BJ (cell line): ENCODE measurements around the gene FCMR. TPM values are rescaled to one million over a fixed set of nuclear protein-coding genes. Genes with fewer than 3 reads are reported as not detected.

Experiments used
- CTCF ChIA-PET: fragments of 350-600 bp; formaldehyde crosslinking; extraction: SDS; loops from one replicate; lab custom pipeline; 2021; ENCODE audit warnings: antibody characterized with exemption, inconsistent platforms; lab: Yijun Ruan, JAX
- POLR2A ChIA-PET: fragments of 300-600 bp; sonication (Branson Sonifier 250); formaldehyde crosslinking; extraction: SDS; loops from one replicate; lab custom pipeline; 2021; ENCODE audit warnings: antibody characterized with exemption; lab: Charles Lee
- DNase-seq: peaks from one replicate; pipeline ENCODE4 v3.0.0-alpha.2; 2011; ENCODE audit warnings: low read depth
- H3K27me3 ChIP-seq: 2 replicates; pipeline ENCODE4 v1.6.0; 2011; ENCODE audit warnings: low read length; ENCODE audit not compliant: control insufficient read depth, insufficient read depth
- H3K36me3 ChIP-seq: 2 replicates; pipeline ENCODE4 v1.5.1; 2011; ENCODE audit warnings: low read length; ENCODE audit not compliant: control insufficient read depth, insufficient read depth
- H3K4me3 ChIP-seq: 2 replicates; pipeline ENCODE4 v1.5.1; 2011; ENCODE audit warnings: low read depth, mild to moderate bottlenecking, control low read depth, low read length
- polyA plus RNA-seq: library from polyadenylated mRNA; depleted of rRNA; stranded (reverse); fragments of >200 nt; gene quantifications from 2 replicates; pipeline ENCODE4 v1.2.3, GENCODE V29; 2011
- TF ChIP-seq, protein P1 (sequence below): IDR thresholded peaks from 2 replicates; pipeline ENCODE4 v1.5.1; 2011; ENCODE audit warnings: low read depth, mild to moderate bottlenecking, control low read depth, inconsistent platforms, low read length, moderate library complexity; ENCODE audit not compliant: insufficient read depth

FCMR gene
- polyA plus RNA-seq, 1 experiment: 1.4 TPM

DNA sequence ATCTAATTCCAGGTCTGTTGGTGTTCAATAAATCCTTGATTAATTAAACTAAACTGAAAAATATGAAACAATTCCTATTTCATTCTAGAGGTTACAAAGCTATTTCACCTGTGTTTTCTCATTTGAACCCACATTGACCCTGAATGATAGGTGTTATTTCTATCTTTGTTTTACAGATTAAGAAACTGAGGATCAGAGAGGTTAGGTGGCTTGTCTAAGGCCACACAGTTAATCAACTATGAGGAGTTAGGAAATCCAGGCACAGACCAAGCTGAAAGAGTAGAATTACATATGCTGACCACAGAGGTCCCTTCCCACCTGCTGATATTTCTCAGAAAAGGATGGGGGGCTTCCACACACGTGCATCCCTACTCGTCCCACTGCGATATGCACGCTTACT lies 24.0 kb upstream of the FCMR start:
- no peaks in the 10 kb centered on the region for H3K36me3 ChIP-seq
- TF ChIP-seq, protein P1, sequence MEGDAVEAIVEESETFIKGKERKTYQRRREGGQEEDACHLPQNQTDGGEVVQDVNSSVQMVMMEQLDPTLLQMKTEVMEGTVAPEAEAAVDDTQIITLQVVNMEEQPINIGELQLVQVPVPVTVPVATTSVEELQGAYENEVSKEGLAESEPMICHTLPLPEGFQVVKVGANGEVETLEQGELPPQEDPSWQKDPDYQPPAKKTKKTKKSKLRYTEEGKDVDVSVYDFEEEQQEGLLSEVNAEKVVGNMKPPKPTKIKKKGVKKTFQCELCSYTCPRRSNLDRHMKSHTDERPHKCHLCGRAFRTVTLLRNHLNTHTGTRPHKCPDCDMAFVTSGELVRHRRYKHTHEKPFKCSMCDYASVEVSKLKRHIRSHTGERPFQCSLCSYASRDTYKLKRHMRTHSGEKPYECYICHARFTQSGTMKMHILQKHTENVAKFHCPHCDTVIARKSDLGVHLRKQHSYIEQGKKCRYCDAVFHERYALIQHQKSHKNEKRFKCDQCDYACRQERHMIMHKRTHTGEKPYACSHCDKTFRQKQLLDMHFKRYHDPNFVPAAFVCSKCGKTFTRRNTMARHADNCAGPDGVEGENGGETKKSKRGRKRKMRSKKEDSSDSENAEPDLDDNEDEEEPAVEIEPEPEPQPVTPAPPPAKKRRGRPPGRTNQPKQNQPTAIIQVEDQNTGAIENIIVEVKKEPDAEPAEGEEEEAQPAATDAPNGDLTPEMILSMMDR: no peak
- no peak overlapping the region for H3K4me3 ChIP-seq
- ChIA-PET CTCF (interaction anchor here (1.3 to 4.3 kb wide), 5 partner anchors 11 to 36 kb away, joined by 3 to 22 read pairs (median 5); no protein-coding TSS in a partner anchor), POLR2A (no interaction called here)
- no peak for DNase-seq
- H3K27me3 ChIP-seq: peaks cover 28% of the 10 kb centered on the region

DNA sequence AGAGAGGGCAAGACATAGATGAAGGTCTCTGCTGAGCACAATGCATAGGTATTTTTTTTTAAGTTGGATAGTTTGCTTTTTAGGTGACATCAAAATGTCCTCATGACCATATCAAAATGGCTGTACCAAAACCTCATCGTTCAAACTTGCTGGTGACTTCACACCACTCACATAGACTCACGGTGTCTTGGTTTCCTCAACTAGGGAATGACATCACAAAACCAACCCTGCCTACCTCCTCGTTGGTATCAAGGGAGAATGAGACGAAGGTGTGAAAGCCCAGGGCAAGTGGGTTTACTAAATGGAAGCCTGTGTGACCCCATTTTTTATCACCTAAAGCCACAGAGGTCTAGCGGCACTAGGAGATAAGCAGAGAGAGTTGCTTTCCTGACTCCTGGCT lies 23.0 kb upstream of the FCMR start:
- TF ChIP-seq, protein P1: no peak
- Histone ChIP-seq H3K36me3 (no peaks in the 10 kb centered on the region), H3K4me3 (no peak overlapping the region), H3K27me3 (peaks cover 28% of the 10 kb centered on the region)
- DNase-seq: no peak
- CTCF ChIA-PET: interaction anchor here (1.3 to 4.3 kb wide), 4 partner anchors 10 to 37 kb away, joined by 5 to 22 read pairs (median 6); no protein-coding TSS in a partner anchor
- POLR2A ChIA-PET: no interaction called here

DNA sequence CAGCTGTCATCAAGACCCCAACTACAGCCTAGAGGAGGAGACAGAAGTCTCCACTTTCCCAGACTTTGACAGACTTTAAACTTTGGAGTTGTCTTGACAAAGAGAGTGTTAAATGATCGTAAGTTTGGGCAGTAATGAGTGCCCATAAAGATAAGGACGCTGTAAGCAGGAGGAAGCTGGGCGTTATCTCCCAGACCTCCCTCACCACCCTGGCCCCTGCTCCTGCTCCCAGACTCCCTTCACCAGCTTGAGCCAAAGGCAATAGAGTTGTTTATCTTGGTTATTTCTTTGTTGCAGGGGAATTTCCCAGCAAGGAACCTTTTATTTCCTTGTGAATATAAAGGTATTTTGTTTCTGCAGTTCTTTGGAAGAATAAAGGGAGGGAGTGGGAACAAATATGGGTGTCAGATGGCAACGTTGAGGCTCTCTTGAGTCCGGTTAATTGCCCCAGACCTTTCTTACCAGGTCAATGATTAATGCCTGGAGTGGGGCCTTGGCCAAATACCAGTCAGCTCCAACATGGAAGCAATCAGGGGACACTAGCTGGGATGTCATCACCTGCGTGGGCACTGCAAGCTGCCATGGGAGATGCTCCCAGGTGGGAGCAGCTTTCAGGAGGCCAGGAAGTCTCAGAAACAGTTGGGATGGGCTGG lies 20.2 kb upstream of the FCMR start:
- CTCF ChIA-PET: interaction anchor here (0.6 to 1.7 kb wide), 6 partner anchors 8 to 107 kb away, joined by 3 to 7 read pairs (median 3); no protein-coding TSS in a partner anchor
- no peak overlapping the region for H3K4me3 ChIP-seq
- peaks cover 29% of the 10 kb centered on the region for H3K27me3 ChIP-seq
- DNase-seq: no peak
- TF ChIP-seq, protein P1: no peak
- no peaks in the 10 kb centered on the region for H3K36me3 ChIP-seq
- POLR2A ChIA-PET: no interaction called here

DNA sequence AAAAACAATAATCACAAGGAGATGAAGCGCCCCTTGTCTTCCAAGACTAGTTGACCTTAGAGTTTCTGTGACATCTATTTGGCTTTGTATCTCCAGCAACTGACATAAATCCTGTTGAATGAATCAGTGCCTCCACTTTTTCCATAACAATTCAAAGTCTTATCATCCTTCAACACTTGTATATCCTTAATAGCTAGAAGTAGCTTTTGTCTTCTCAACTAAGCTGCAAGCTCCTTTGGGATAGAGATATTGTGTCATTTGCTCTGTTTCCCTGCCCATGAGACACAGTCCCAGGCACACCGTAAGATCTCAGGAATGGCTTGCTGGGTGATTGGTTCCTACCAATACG lies 18.8 kb upstream of the FCMR start:
- POLR2A ChIA-PET: no interaction called here
- TF ChIP-seq, protein P1: no peak
- no peak for DNase-seq
- Histone ChIP-seq H3K27me3 (peaks cover 23% of the 10 kb centered on the region), H3K4me3 (no peak overlapping the region), H3K36me3 (no peaks in the 10 kb centered on the region)
- CTCF ChIA-PET: interaction anchor here (1.5 to 2.2 kb wide), 2 partner anchors 9 to 14 kb away, joined by 5 to 7 read pairs; no protein-coding TSS in a partner anchor

DNA sequence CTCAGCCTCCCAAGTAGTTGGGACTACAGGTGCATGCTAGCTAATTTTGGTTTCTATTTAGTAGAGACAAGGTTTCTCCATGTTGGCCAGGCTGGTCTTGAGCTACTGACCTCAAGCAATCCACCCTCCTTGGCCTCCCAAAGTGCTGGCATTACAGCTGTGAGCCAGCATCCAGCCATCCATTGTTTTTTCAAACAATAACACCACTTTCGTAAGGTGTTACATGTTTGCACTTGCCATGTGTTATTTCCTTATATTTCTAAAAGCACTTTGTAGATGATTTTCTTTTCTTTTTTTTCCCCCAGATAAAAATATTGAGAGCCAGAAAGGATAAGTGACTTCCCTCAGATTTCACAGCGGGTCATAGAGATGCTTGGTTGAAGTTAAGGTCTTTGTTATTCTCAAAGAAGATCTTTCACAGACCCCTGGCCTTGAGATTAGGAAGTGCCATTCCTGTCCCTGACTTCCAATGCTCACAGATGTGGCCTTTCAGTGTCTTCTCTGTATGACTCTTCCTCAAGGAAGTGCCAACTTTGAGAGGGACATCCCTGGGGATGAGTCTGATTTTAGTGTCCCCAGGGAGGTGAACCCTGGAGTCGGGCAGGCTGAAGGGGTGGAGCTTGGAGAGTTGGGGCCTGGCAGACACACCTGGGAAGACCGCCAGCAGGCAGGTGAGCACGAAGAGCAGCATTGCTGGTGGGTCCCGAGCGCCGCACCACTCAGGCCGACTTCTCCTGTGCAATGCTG lies 18.3 kb upstream of the FCMR start:
- POLR2A ChIA-PET: no interaction called here
- no peak overlapping the region for H3K4me3 ChIP-seq
- TF ChIP-seq, protein P1: no peak
- H3K27me3 ChIP-seq: peaks cover 18% of the 10 kb centered on the region
- CTCF ChIA-PET: interaction anchor here (0.7 to 2.2 kb wide), 2 partner anchors 14 to 41 kb away, joined by 3 to 5 read pairs; no protein-coding TSS in a partner anchor
- no peak for DNase-seq
- no peaks in the 10 kb centered on the region for H3K36me3 ChIP-seq
